Measurements from ENCODE around the gene BACH2.

The BACH2 gene

GRCh38 chr6:89948876-89949275, 347.8 kb downstream of the BACH2 start:
- no peaks in the 10 kb centered on the region for H3K36me3 ChIP-seq (ENCODE audit: control insufficient read depth in 1 of 2, insufficient read depth in 2 of 2, low read depth in 1 of 2, low read length in 2 of 2)
- no peak overlapping the region for H2BK5ac ChIP-seq (ENCODE audit: low read depth, low read length, poor library complexity, severe bottlenecking)
- no peak overlapping the region for H3K4ac ChIP-seq (ENCODE audit: low read depth in 1 of 2, low read length in 2 of 2)
- H3K9me3 ChIP-seq (ENCODE audit: control insufficient read depth, low read length), result no peaks in the 10 kb centered on the region
- no peak overlapping the region for H3K14ac ChIP-seq (ENCODE audit: low read length in 2 of 2)
- peaks cover 0 to 3% of the 10 kb centered on the region in 2 experiments for H3K27me3 ChIP-seq (ENCODE audit: control insufficient read depth in 1 of 2, insufficient read depth in 1 of 2, low read length in 2 of 2)
- no peak overlapping the region for H3K18ac ChIP-seq (ENCODE audit: low read depth in 1 of 2, low read length in 2 of 2)
- no peak overlapping the region for H4K8ac ChIP-seq (ENCODE audit: low read length)
- no peak for DNase-seq
- no peak overlapping the region for H2AFZ ChIP-seq (ENCODE audit: low read depth, low read length)
- 96% methylated on average over 5 of the region's 5 CpGs for WGBS
- H3K4me1 ChIP-seq (ENCODE audit: control insufficient read depth, insufficient read depth, low read depth, low read length), result peaks cover 4% of the 10 kb centered on the region
- no peak overlapping the region for H2BK120ac ChIP-seq (ENCODE audit: low read depth, low read length)
- no peaks in the 10 kb centered on the region for H3K79me1 ChIP-seq (replicated peaks; ENCODE audit: low read length, poor library complexity, severe bottlenecking)
- no peak overlapping the region for H2BK12ac ChIP-seq (ENCODE audit: low read length in 2 of 2)
- no peak overlapping the region for H2BK15ac ChIP-seq (ENCODE audit: low read depth, poor library complexity, severe bottlenecking)
- H3K27ac ChIP-seq (ENCODE audit: low read length, poor library complexity, severe bottlenecking), result no peak overlapping the region
- no peak overlapping the region for H3K4me2 ChIP-seq (ENCODE audit: low read length, poor library complexity, severe bottlenecking)
- no peak overlapping the region for H3K23ac ChIP-seq (ENCODE audit: low read length in 2 of 2)
- no peak overlapping the region for H2AK5ac ChIP-seq (ENCODE audit: low read length, severe bottlenecking)
- H3K9ac ChIP-seq (ENCODE audit: low read length), result no peak overlapping the region
- H3K4me3 ChIP-seq (ENCODE audit: insufficient read depth in 1 of 2, low read depth in 1 of 2, low read length in 2 of 2), result no peak overlapping the region
- no peak overlapping the region for H4K91ac ChIP-seq (ENCODE audit: low read length)

DNA sequence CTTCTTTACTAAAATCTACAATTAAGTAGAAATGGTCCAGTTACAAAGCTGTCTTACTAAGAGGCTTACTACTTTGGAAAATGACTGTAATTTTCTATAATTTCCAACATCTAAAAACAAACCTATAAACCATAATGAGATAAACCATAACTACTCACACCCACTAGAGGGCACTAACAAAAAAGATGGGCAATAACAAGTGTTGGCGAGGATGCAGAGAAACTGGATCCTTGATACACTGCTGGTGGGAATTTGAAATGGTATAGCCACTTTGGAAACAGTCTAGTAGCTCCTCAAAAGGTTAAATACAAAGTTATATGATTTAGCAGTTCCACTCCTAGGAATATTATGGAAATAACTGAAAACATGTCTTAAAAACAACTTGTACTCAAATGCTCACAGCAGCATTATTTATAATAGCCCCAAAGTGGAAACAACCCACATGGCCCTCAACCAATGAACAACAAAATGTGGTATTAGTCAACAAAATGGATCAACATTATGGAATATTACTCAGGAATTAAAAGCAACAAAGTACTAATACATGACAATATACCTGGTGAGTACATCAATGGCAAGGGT, 351.7 kb downstream of the BACH2 start:
- 88% methylated on average over 1 of the region's 1 CpG for whole genome bisulfite sequencing
- no peak overlapping the region for H3K9ac ChIP-seq (ENCODE audit: low read length)

DNA sequence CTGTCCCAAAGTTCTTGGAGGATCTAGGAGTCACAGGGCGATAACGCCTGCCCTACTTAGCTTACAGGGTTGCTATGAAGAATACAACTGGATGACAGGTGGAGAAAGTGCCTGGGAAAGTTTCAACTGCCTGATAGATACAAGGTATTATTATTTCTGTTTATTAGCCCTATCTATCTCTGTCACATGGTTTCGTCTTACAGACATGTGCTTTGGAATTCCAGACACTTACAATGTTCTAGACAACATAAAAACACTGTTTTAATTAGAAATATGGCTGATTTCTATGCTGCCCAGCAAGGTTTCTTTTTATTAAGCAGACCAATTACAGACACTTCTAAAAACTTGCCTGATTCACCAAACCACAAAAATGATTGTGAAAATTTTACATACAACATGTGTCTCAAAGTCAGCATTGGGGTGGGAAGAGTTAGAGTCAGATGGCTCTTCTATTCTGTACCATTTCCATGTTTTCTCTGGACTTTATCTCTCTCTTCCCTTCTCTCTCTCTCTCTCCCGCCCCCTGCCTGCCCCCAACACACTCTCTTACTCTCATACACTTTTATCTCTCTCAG, 352.4 kb downstream of the BACH2 start:
- no peaks in the 10 kb centered on the region for H3K36me3 ChIP-seq (ENCODE audit: control insufficient read depth in 1 of 2, insufficient read depth in 2 of 2, low read depth in 1 of 2, low read length in 2 of 2)
- no peak overlapping the region for H2AK5ac ChIP-seq (ENCODE audit: low read length, severe bottlenecking)
- no peak overlapping the region for H4K8ac ChIP-seq (ENCODE audit: low read length)
- no peak overlapping the region for H3K4ac ChIP-seq (ENCODE audit: low read depth in 1 of 2, low read length in 2 of 2)
- no peak overlapping the region for H2BK5ac ChIP-seq (ENCODE audit: low read depth, low read length, poor library complexity, severe bottlenecking)
- no peak overlapping the region for H3K18ac ChIP-seq (ENCODE audit: low read depth in 1 of 2, low read length in 2 of 2)
- no peak overlapping the region for H3K4me2 ChIP-seq (ENCODE audit: low read length, poor library complexity, severe bottlenecking)
- no peak overlapping the region for H3K27ac ChIP-seq (ENCODE audit: low read length, poor library complexity, severe bottlenecking)
- no peak overlapping the region for H2BK120ac ChIP-seq (ENCODE audit: low read depth, low read length)
- H4K91ac ChIP-seq (ENCODE audit: low read length), result no peak overlapping the region
- DNase-seq, result no peak
- H2BK12ac ChIP-seq (ENCODE audit: low read length in 2 of 2), result no peak overlapping the region
- H3K14ac ChIP-seq (ENCODE audit: low read length in 2 of 2), result no peak overlapping the region
- H3K9ac ChIP-seq (ENCODE audit: low read length), result no peak overlapping the region
- H3K27me3 ChIP-seq (ENCODE audit: control insufficient read depth in 1 of 2, insufficient read depth in 1 of 2, low read length in 2 of 2), result peaks cover 4 to 7% of the 10 kb centered on the region in 2 experiments
- no peak overlapping the region for H3K4me3 ChIP-seq (ENCODE audit: insufficient read depth in 1 of 2, low read depth in 1 of 2, low read length in 2 of 2)
- WGBS, result 76% methylated on average over 3 of the region's 4 CpGs
- no peaks in the 10 kb centered on the region for H3K4me1 ChIP-seq (ENCODE audit: control insufficient read depth, insufficient read depth, low read depth, low read length)
- no peaks in the 10 kb centered on the region for H3K9me3 ChIP-seq (ENCODE audit: control insufficient read depth, low read length)
- no peak overlapping the region for H3K23ac ChIP-seq (ENCODE audit: low read length in 2 of 2)
- no peaks in the 10 kb centered on the region for H3K79me1 ChIP-seq (replicated peaks; ENCODE audit: low read length, poor library complexity, severe bottlenecking)
- no peak overlapping the region for H2BK15ac ChIP-seq (ENCODE audit: low read depth, poor library complexity, severe bottlenecking)
- no peak overlapping the region for H2AFZ ChIP-seq (ENCODE audit: low read depth, low read length)

More for the DNA sequence above, 351.7 kb downstream of the BACH2 start:
- no peak overlapping the region for H3K14ac ChIP-seq (ENCODE audit: low read length in 2 of 2)
- no peak overlapping the region for H4K91ac ChIP-seq (ENCODE audit: low read length)
- H2AFZ ChIP-seq (ENCODE audit: low read depth, low read length), result no peak overlapping the region
- DNase-seq, result peak; percentile 19
- H3K27ac ChIP-seq (ENCODE audit: low read length, poor library complexity, severe bottlenecking), result no peak overlapping the region
- no peak overlapping the region for H2BK15ac ChIP-seq (ENCODE audit: low read depth, poor library complexity, severe bottlenecking)
- no peaks in the 10 kb centered on the region for H3K79me1 ChIP-seq (replicated peaks; ENCODE audit: low read length, poor library complexity, severe bottlenecking)
- no peak overlapping the region for H2AK5ac ChIP-seq (ENCODE audit: low read length, severe bottlenecking)
- no peak overlapping the region for H2BK5ac ChIP-seq (ENCODE audit: low read depth, low read length, poor library complexity, severe bottlenecking)
- no peak overlapping the region for H3K4me2 ChIP-seq (ENCODE audit: low read length, poor library complexity, severe bottlenecking)
- H3K9me3 ChIP-seq (ENCODE audit: control insufficient read depth, low read length), result no peaks in the 10 kb centered on the region
- H3K36me3 ChIP-seq (ENCODE audit: control insufficient read depth in 1 of 2, insufficient read depth in 2 of 2, low read depth in 1 of 2, low read length in 2 of 2), result no peaks in the 10 kb centered on the region
- H3K27me3 ChIP-seq (ENCODE audit: control insufficient read depth in 1 of 2, insufficient read depth in 1 of 2, low read length in 2 of 2), result peaks cover 4 to 7% of the 10 kb centered on the region in 2 experiments
- H2BK12ac ChIP-seq (ENCODE audit: low read length in 2 of 2), result no peak overlapping the region
- no peak overlapping the region for H3K18ac ChIP-seq (ENCODE audit: low read depth in 1 of 2, low read length in 2 of 2)
- no peak overlapping the region for H3K4ac ChIP-seq (ENCODE audit: low read depth in 1 of 2, low read length in 2 of 2)
- no peaks in the 10 kb centered on the region for H3K4me1 ChIP-seq (ENCODE audit: control insufficient read depth, insufficient read depth, low read depth, low read length)
- no peak overlapping the region for H3K23ac ChIP-seq (ENCODE audit: low read length in 2 of 2)
- no peak overlapping the region for H3K4me3 ChIP-seq (ENCODE audit: insufficient read depth in 1 of 2, low read depth in 1 of 2, low read length in 2 of 2)
- H4K8ac ChIP-seq (ENCODE audit: low read length), result no peak overlapping the region
- no peak overlapping the region for H2BK120ac ChIP-seq (ENCODE audit: low read depth, low read length)

GRCh38 chr6:89942601-89943000, 354.0 kb downstream of the BACH2 start:
- Histone ChIP-seq H2BK120ac (ENCODE audit: low read depth, low read length) (no peak overlapping the region), H2AFZ (ENCODE audit: low read depth, low read length) (no peak overlapping the region), H3K79me1 (replicated peaks; ENCODE audit: low read length, poor library complexity, severe bottlenecking) (no peaks in the 10 kb centered on the region), H3K9ac (ENCODE audit: low read length) (no peak overlapping the region), H4K8ac (ENCODE audit: low read length) (no peak overlapping the region), H2BK12ac (ENCODE audit: low read length in 2 of 2) (no peak overlapping the region), H3K18ac (ENCODE audit: low read depth in 1 of 2, low read length in 2 of 2) (no peak overlapping the region), H2AK5ac (ENCODE audit: low read length, severe bottlenecking) (no peak overlapping the region), H3K36me3 (ENCODE audit: control insufficient read depth in 1 of 2, insufficient read depth in 2 of 2, low read depth in 1 of 2, low read length in 2 of 2) (no peaks in the 10 kb centered on the region), H2BK5ac (ENCODE audit: low read depth, low read length, poor library complexity, severe bottlenecking) (no peak overlapping the region), H3K9me3 (ENCODE audit: control insufficient read depth, low read length) (no peaks in the 10 kb centered on the region), H2BK15ac (ENCODE audit: low read depth, poor library complexity, severe bottlenecking) (no peak overlapping the region), H3K27me3 (ENCODE audit: control insufficient read depth in 1 of 2, insufficient read depth in 1 of 2, low read length in 2 of 2) (peaks cover 4 to 7% of the 10 kb centered on the region in 2 experiments), H3K4me1 (ENCODE audit: control insufficient read depth, insufficient read depth, low read depth, low read length) (no peaks in the 10 kb centered on the region), H3K4me3 (ENCODE audit: insufficient read depth in 1 of 2, low read depth in 1 of 2, low read length in 2 of 2) (no peak overlapping the region), H3K27ac (ENCODE audit: low read length, poor library complexity, severe bottlenecking) (no peak overlapping the region), H3K4ac (ENCODE audit: low read depth in 1 of 2, low read length in 2 of 2) (no peak overlapping the region), H4K91ac (ENCODE audit: low read length) (no peak overlapping the region), H3K4me2 (ENCODE audit: low read length, poor library complexity, severe bottlenecking) (no peak overlapping the region), H3K23ac (ENCODE audit: low read length in 2 of 2) (no peak overlapping the region), H3K14ac (ENCODE audit: low read length in 2 of 2) (no peak overlapping the region)
- DNase-seq, result no peak
- WGBS, result 89% methylated on average over 8 of the region's 8 CpGs
